ENCODE results near the gene ARSI. TPM values are rescaled to one million over a fixed set of nuclear protein-coding genes. Genes with fewer than 3 reads are reported as not detected.

Gene ARSI
- total RNA-seq, 1 donor, result 4.7 TPM

DNA sequence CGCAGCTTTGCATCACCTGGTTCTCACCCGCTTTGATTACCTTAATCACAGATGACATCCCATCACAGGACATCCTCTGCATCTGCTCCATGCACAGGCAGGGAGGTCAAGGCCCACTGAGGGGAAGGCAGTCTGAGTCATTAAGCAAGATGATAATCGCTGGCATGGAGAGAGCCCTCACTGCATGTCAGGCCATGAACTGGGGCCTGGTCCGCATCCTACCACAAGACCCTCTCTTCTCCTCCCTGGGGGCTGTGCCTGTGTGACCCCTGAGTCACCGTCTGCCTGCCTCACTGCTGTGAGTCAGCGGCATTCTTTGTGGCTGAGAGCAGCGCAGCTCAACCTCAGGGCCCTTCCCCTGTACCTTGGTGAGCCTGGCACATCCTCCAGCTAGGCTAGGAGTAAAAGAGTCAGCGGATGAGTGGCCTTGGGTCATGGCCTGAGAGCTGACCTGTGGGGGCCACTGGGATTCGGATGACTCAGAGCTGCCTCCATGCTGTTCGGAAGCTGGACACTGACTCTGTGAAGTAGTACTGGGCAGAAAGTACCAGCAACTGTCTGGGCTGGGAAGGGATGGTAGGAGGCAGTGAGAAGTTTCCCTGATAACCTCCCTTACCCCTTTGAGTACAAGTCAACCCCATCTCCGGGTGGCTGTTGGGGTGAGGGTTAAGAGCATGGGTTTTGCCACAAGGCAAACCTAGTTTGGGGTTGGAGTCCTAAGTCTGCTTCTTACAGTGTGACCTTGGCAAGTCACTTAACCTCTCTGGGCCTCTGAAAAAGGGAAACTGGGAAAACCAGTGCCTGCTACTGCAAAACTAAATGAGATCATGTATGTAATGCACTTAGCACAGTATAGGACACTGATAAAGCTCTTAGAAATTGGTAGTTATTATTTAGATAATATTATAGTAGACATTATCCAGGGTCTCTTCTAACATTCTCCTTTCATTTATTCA is 14.6 kb upstream of the ARSI start:
- no peak overlapping the region for H3K4me3 ChIP-seq (ENCODE audit: insufficient read depth, low read length)
- no peaks in the 10 kb centered on the region for H3K79me2 ChIP-seq (ENCODE audit: insufficient read depth, low read length)
- H2AFZ ChIP-seq (ENCODE audit: low read length), result peak overlapping the region; percentile 16
- peak overlapping the region; percentile 54 for H3K4me2 ChIP-seq (ENCODE audit: insufficient read depth, low read length)
- peak overlapping the region; percentile 94 for H3K27ac ChIP-seq (ENCODE audit: low read depth, low read length)
- no peaks in the 10 kb centered on the region for H3K27me3 ChIP-seq (ENCODE audit: insufficient read depth, low read length)
- H3K36me3 ChIP-seq (ENCODE audit: insufficient read depth, low read length), result no peaks in the 10 kb centered on the region
- H3K4me1 ChIP-seq (ENCODE audit: insufficient read depth, low read length), result peaks cover 44% of the 10 kb centered on the region
- H3K9me3 ChIP-seq (ENCODE audit: low read depth, low read length), result no peaks in the 10 kb centered on the region
- TF ChIP-seq, protein P1, sequence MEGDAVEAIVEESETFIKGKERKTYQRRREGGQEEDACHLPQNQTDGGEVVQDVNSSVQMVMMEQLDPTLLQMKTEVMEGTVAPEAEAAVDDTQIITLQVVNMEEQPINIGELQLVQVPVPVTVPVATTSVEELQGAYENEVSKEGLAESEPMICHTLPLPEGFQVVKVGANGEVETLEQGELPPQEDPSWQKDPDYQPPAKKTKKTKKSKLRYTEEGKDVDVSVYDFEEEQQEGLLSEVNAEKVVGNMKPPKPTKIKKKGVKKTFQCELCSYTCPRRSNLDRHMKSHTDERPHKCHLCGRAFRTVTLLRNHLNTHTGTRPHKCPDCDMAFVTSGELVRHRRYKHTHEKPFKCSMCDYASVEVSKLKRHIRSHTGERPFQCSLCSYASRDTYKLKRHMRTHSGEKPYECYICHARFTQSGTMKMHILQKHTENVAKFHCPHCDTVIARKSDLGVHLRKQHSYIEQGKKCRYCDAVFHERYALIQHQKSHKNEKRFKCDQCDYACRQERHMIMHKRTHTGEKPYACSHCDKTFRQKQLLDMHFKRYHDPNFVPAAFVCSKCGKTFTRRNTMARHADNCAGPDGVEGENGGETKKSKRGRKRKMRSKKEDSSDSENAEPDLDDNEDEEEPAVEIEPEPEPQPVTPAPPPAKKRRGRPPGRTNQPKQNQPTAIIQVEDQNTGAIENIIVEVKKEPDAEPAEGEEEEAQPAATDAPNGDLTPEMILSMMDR (IDR thresholded peaks at IDR 0.05; ENCODE audit: extremely low read depth, low read depth, low read length), result no peak
- no peaks in the 10 kb centered on the region for H4K20me1 ChIP-seq (ENCODE audit: insufficient read depth, low read length)
- peak; percentile 96 for DNase-seq (ENCODE audit: insufficient read length, low spot score, missing footprints)

DNA sequence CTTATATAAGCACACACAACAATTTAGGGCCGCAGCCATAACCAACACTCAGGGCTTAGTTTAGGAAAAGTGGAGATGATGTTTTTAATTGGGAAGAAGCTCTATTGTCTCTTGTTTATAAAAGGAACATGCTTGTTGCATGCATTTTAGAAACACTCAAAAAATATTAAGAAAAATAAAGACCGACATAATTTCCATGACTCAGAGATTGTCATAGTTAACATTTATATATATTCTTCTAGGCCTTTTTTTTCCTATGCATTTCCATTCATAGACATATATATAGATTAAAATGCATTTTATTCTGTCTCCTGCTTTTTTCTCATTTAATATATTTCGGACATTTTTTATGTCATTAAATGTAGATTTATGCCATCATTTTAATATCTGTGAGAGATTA is 13.6 kb upstream of the ARSI start:
- Histone ChIP-seq H3K9me3 (ENCODE audit: low read depth, low read length) (no peaks in the 10 kb centered on the region), H3K79me2 (ENCODE audit: insufficient read depth, low read length) (no peaks in the 10 kb centered on the region), H3K36me3 (ENCODE audit: insufficient read depth, low read length) (no peaks in the 10 kb centered on the region), H4K20me1 (ENCODE audit: insufficient read depth, low read length) (no peaks in the 10 kb centered on the region), H3K4me3 (ENCODE audit: insufficient read depth, low read length) (no peak overlapping the region), H3K4me1 (ENCODE audit: insufficient read depth, low read length) (peaks cover 41% of the 10 kb centered on the region), H3K27ac (ENCODE audit: low read depth, low read length) (peak overlapping the region; percentile 94), H2AFZ (ENCODE audit: low read length) (no peak overlapping the region), H3K4me2 (ENCODE audit: insufficient read depth, low read length) (no peak overlapping the region), H3K27me3 (ENCODE audit: insufficient read depth, low read length) (no peaks in the 10 kb centered on the region)
- DNase-seq (ENCODE audit: insufficient read length, low spot score, missing footprints), result no peak
- TF ChIP-seq, protein P1 (IDR thresholded peaks at IDR 0.05; ENCODE audit: extremely low read depth, low read depth, low read length), result no peak

DNA sequence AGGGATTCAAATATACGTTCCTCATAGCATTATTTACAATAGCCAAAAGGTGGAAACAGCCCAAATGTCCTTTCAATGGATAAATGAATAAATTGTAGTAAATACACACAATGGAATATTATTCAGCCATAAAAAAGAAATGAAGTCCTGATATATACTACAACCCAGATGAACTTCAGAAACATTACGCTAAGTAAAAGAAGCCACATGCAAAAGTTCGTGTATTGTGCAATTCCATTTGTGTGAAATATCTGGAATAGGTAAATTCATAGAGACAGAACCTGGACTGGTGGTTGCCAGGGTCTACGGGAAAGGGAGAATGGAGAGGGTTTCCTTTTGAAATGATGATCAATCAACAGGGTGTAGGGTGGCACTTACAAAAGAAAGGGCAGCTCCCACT is 12.5 kb upstream of the ARSI start:
- no peaks in the 10 kb centered on the region for H4K20me1 ChIP-seq (ENCODE audit: insufficient read depth, low read length)
- H3K36me3 ChIP-seq (ENCODE audit: insufficient read depth, low read length), result no peaks in the 10 kb centered on the region
- H3K4me3 ChIP-seq (ENCODE audit: insufficient read depth, low read length), result no peak overlapping the region
- H2AFZ ChIP-seq (ENCODE audit: low read length), result no peak overlapping the region
- TF ChIP-seq, protein P1 (IDR thresholded peaks at IDR 0.05; ENCODE audit: extremely low read depth, low read depth, low read length), result no peak
- H3K27me3 ChIP-seq (ENCODE audit: insufficient read depth, low read length), result no peaks in the 10 kb centered on the region
- no peak overlapping the region for H3K4me2 ChIP-seq (ENCODE audit: insufficient read depth, low read length)
- no peak overlapping the region for H3K27ac ChIP-seq (ENCODE audit: low read depth, low read length)
- peaks cover 37% of the 10 kb centered on the region for H3K4me1 ChIP-seq (ENCODE audit: insufficient read depth, low read length)
- no peaks in the 10 kb centered on the region for H3K9me3 ChIP-seq (ENCODE audit: low read depth, low read length)
- no peak for DNase-seq (ENCODE audit: insufficient read length, low spot score, missing footprints)
- no peaks in the 10 kb centered on the region for H3K79me2 ChIP-seq (ENCODE audit: insufficient read depth, low read length)

DNA sequence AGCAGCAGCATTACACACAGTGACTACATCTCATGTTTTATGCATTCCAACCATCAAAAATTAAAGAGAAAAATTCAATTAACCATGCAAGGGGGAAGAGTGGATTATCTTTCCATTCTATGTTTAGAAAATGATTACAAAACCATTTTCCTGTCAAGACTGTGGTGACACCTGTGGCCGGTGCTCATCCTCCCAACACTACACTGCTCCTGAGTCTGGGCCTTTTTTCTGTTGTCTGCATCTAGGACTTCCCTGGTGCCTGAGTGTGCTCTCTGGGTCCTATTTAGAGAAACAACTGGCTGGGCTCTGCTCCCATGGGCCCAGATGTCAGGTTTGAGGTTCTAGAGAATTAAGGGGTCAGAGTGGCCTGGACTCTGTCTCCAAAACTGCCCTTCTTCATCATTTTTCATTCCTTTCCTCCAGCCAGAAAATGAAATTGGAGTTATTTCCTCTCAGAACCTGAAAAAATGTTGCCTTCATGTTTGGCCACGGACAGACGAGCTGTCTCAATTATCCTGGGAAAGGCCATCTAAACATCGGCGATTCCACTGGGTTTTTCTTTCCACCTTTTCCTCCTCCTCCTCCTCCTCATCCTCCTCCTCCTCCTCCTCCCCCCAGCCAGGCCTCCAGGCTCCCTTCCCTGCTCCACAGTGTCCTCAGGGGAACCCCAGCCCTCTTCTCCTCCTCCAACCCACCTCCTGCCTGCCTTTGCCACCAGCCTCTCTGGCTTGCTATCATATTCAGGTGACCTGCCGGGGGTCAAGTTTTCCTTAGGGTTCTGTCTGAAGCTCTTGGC is 11.4 kb upstream of the ARSI start:
- peak overlapping the region; percentile 15 for H2AFZ ChIP-seq (ENCODE audit: low read length)
- H4K20me1 ChIP-seq (ENCODE audit: insufficient read depth, low read length), result no peaks in the 10 kb centered on the region
- no peak for DNase-seq (ENCODE audit: insufficient read length, low spot score, missing footprints)
- TF ChIP-seq, protein P1 (IDR thresholded peaks at IDR 0.05; ENCODE audit: extremely low read depth, low read depth, low read length), result no peak
- H3K4me1 ChIP-seq (ENCODE audit: insufficient read depth, low read length), result peaks cover 26% of the 10 kb centered on the region
- H3K4me2 ChIP-seq (ENCODE audit: insufficient read depth, low read length), result no peak overlapping the region
- no peaks in the 10 kb centered on the region for H3K9me3 ChIP-seq (ENCODE audit: low read depth, low read length)
- no peaks in the 10 kb centered on the region for H3K36me3 ChIP-seq (ENCODE audit: insufficient read depth, low read length)
- H3K27me3 ChIP-seq (ENCODE audit: insufficient read depth, low read length), result no peaks in the 10 kb centered on the region
- H3K27ac ChIP-seq (ENCODE audit: low read depth, low read length), result no peak overlapping the region
- H3K4me3 ChIP-seq (ENCODE audit: insufficient read depth, low read length), result no peak overlapping the region
- no peaks in the 10 kb centered on the region for H3K79me2 ChIP-seq (ENCODE audit: insufficient read depth, low read length)

All from osteoblast (primary cell).